ENCODE results near the gene QSOX1. TPM values are rescaled to one million over a fixed set of nuclear protein-coding genes. Genes with fewer than 3 reads are reported as not detected.
"Not testable (repeated sequence)": the region's sequence is repeated elsewhere in the genome, so short reads cannot be mapped to it uniquely, and the experiment has no call there.

QSOX1 gene
- total RNA-seq, 1 experiment from 2014 or later: 12.1 TPM

DNA sequence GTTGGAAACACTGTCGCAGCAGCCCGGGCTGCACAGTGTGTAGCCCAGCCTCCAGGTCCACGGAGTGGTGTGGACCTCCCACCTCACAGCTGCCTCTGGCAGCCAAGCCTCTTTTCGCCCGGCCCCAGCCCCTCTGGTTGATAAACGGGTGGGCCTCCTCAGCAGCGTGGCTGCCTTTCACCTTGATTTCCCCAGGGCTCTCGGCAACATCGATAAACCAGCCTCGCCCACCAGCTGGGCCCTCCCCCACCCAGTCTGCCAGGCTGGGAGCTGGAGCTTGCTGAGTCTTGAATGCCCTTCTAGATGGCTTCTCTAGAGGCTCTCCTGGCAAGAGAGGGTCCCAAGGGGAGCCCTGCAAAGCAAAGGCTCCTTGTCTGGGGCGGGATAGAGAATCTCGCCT is 44.3 kb downstream of the QSOX1 start:
- TF ChIP-seq, protein P1, sequence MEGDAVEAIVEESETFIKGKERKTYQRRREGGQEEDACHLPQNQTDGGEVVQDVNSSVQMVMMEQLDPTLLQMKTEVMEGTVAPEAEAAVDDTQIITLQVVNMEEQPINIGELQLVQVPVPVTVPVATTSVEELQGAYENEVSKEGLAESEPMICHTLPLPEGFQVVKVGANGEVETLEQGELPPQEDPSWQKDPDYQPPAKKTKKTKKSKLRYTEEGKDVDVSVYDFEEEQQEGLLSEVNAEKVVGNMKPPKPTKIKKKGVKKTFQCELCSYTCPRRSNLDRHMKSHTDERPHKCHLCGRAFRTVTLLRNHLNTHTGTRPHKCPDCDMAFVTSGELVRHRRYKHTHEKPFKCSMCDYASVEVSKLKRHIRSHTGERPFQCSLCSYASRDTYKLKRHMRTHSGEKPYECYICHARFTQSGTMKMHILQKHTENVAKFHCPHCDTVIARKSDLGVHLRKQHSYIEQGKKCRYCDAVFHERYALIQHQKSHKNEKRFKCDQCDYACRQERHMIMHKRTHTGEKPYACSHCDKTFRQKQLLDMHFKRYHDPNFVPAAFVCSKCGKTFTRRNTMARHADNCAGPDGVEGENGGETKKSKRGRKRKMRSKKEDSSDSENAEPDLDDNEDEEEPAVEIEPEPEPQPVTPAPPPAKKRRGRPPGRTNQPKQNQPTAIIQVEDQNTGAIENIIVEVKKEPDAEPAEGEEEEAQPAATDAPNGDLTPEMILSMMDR (IDR thresholded peaks at IDR 0.05; ENCODE audit: insufficient read depth in 1 of 2, low read depth in 1 of 2, low read length in 1 of 2, severe bottlenecking in 1 of 2, unreplicated experiment in 1 of 2): no peak
- H3K4me1 Mint-ChIP-seq (ENCODE audit: low read depth, unreplicated experiment): peaks cover 7% of the 10 kb centered on the region
- no peaks in the 10 kb centered on the region for H3K36me3 Mint-ChIP-seq (ENCODE audit: insufficient read depth, unreplicated experiment)
- no peak overlapping the region for H3K27ac Mint-ChIP-seq (ENCODE audit: unreplicated experiment)
- H3K9me3 Mint-ChIP-seq (ENCODE audit: unreplicated experiment): no peaks in the 10 kb centered on the region
- ChIA-PET POLR2A (no interaction called here), CTCF (no interaction called here)
- Histone ChIP-seq H3K4me3 (ENCODE audit: low read depth, low read length) (no peak overlapping the region), H3K4me1 (peaks cover under 1% of the 10 kb centered on the region; the same call in 1 of the 2 replicates), H3K9me3 (no peaks in the 10 kb centered on the region), H3K36me3 (ENCODE audit: control insufficient read depth, insufficient read depth, low read length) (no peaks in the 10 kb centered on the region), H3K27me3 (replicated peaks; ENCODE audit: control insufficient read depth, insufficient read depth, low read length) (no peaks in the 10 kb centered on the region)
- no peaks in the 10 kb centered on the region for H3K27me3 Mint-ChIP-seq (ENCODE audit: insufficient read depth, unreplicated experiment)
- BruUV-seq (replicated peaks): no TSS peak
- intact Hi-C loops (cut with micrococcal nuclease; ENCODE audit: unreplicated experiment): no loop called here
- DNase-seq: no peak
- H3K4me3 Mint-ChIP-seq (ENCODE audit: unreplicated experiment): no peak overlapping the region

DNA sequence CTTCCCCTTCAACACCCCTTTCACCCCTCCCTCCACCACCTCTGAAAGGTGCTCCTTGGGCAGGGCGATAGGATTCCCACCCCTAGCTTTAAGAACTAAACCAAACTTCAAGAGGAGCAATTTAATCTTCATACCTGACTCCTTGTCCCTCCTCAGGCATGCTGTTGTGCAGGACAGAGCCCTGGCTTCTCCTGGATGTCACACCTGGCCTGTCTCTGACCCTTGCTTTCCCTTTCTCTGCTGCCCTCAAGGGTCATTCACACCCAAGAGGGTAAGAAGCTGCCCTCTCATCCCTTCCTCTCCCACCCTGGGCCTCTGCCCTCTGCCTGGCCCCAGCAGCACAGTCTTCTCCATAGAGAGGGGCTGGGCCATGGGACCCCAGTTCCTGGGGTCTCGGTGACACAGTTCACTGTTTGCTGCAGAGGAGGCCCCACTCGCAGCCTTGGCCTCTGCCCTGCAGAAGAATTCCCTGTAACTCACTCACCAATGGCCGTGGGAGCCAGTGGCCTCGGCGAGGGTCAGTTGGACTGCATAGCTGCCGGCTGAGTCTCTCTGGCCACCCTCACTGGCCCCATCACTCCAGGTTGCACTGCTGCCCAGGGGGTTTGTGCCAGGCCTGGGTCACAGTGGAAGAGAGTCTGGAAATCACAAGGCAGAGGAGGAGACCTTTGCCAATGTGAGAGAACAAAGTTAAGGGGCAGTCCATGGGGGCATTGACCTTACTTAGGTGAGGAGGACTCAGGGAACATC is 47.0 kb downstream of the QSOX1 start:
- POLR2A ChIA-PET: no interaction called here
- Histone ChIP-seq H3K9me3 (no peaks in the 10 kb centered on the region), H3K4me1 (no peaks in the 10 kb centered on the region), H3K27me3 (replicated peaks; ENCODE audit: control insufficient read depth, insufficient read depth, low read length) (no peaks in the 10 kb centered on the region), H3K36me3 (ENCODE audit: control insufficient read depth, insufficient read depth, low read length) (no peaks in the 10 kb centered on the region), H3K4me3 (ENCODE audit: low read depth, low read length) (no peak overlapping the region)
- no peak for DNase-seq
- H3K4me1 Mint-ChIP-seq (ENCODE audit: low read depth, unreplicated experiment): peaks cover 7% of the 10 kb centered on the region
- intact Hi-C loops (cut with micrococcal nuclease; ENCODE audit: unreplicated experiment): no loop called here
- TF ChIP-seq, protein P1 (IDR thresholded peaks at IDR 0.05; ENCODE audit: insufficient read depth in 1 of 2, low read depth in 1 of 2, low read length in 1 of 2, severe bottlenecking in 1 of 2, unreplicated experiment in 1 of 2): no peak
- H3K27me3 Mint-ChIP-seq (ENCODE audit: insufficient read depth, unreplicated experiment): no peaks in the 10 kb centered on the region
- no peak overlapping the region for H3K4me3 Mint-ChIP-seq (ENCODE audit: unreplicated experiment)
- no peaks in the 10 kb centered on the region for H3K9me3 Mint-ChIP-seq (ENCODE audit: unreplicated experiment)
- H3K36me3 Mint-ChIP-seq (ENCODE audit: insufficient read depth, unreplicated experiment): no peaks in the 10 kb centered on the region
- CTCF ChIA-PET: interaction anchor here (1.4 kb wide), 1 partner anchor 14 kb away, joined by 3 read pairs; no protein-coding TSS in a partner anchor
- no TSS peak for BruUV-seq (replicated peaks)
- no peak overlapping the region for H3K27ac Mint-ChIP-seq (ENCODE audit: unreplicated experiment)

DNA sequence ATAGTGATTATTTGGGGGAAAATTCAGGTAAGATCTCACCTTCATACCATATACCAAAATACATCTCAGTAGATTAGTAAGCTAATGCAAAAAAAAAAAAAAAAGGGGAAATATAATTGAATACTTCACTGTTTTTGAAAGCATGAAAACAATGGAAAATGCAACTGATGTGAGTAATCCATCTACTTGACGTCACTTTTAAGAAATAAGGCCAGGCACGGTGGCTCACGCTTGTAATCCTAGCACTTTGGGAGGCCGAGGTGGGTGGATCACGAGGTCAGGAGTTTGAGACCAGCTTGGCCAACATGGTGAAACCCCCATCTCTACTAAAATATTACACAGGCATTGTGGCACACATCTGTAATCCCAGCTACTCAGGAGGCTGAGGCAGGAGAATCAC is 47.9 kb downstream of the QSOX1 start:
- H3K4me3 ChIP-seq (ENCODE audit: low read depth, low read length); H3K4me3 Mint-ChIP-seq (ENCODE audit: unreplicated experiment); DNase-seq; H3K9me3 ChIP-seq; H3K36me3 ChIP-seq (ENCODE audit: control insufficient read depth, insufficient read depth, low read length); H3K9me3 Mint-ChIP-seq (ENCODE audit: unreplicated experiment); intact Hi-C loops (cut with micrococcal nuclease; ENCODE audit: unreplicated experiment); H3K36me3 Mint-ChIP-seq (ENCODE audit: insufficient read depth, unreplicated experiment); H3K4me1 ChIP-seq; H3K27me3 Mint-ChIP-seq (ENCODE audit: insufficient read depth, unreplicated experiment); H3K4me1 Mint-ChIP-seq (ENCODE audit: low read depth, unreplicated experiment); BruUV-seq (replicated peaks); H3K27ac Mint-ChIP-seq (ENCODE audit: unreplicated experiment); POLR2A ChIA-PET; H3K27me3 ChIP-seq (replicated peaks; ENCODE audit: control insufficient read depth, insufficient read depth, low read length): not testable (repeated sequence)
- CTCF ChIA-PET: interaction anchor here (1.4 kb wide), 1 partner anchor 15 kb away, joined by 3 read pairs; no protein-coding TSS in a partner anchor
